ENCODE data around the gene SEPSECS.

The SEPSECS gene

GRCh38 chr4:25075129-25075528 lies 85.1 kb downstream of the SEPSECS start:
- Histone ChIP-seq H3K36me3 (ENCODE audit: control insufficient read depth, insufficient read depth, low read length) (no peaks in the 10 kb centered on the region), H3K27ac (ENCODE audit: insufficient read depth, low read length, poor library complexity, severe bottlenecking) (no peak overlapping the region), H3K4me1 (ENCODE audit: control insufficient read depth, insufficient read depth, low read length, poor library complexity, severe bottlenecking) (no peaks in the 10 kb centered on the region), H3K4me3 (ENCODE audit: insufficient read depth, low read depth, low read length, poor library complexity, severe bottlenecking) (no peak overlapping the region), H3K9me3 (ENCODE audit: control insufficient read depth, low read length) (no peaks in the 10 kb centered on the region), H3K27me3 (replicated peaks; ENCODE audit: control insufficient read depth, insufficient read depth, low read length, poor library complexity, severe bottlenecking) (no peaks in the 10 kb centered on the region)
- DNase-seq = no peak

- no peak for DNase-seq
- Histone ChIP-seq H3K36me3 (ENCODE audit: control insufficient read depth, insufficient read depth, low read length) (no peaks in the 10 kb centered on the region), H3K9me3 (ENCODE audit: control insufficient read depth, low read length) (no peaks in the 10 kb centered on the region), H3K4me1 (ENCODE audit: control insufficient read depth, insufficient read depth, low read length, poor library complexity, severe bottlenecking) (no peaks in the 10 kb centered on the region), H3K4me3 (ENCODE audit: insufficient read depth, low read depth, low read length, poor library complexity, severe bottlenecking) (no peak overlapping the region), H3K27me3 (replicated peaks; ENCODE audit: control insufficient read depth, insufficient read depth, low read length, poor library complexity, severe bottlenecking) (no peaks in the 10 kb centered on the region), H3K27ac (ENCODE audit: insufficient read depth, low read length, poor library complexity, severe bottlenecking) (no peak overlapping the region)
Measured at GRCh38 chr4:25070545-25070944, 89.7 kb downstream of the SEPSECS start.

Measured in effector memory CD4-positive, alpha-beta T cell (primary cell).